GM10266 (cell line): ENCODE results near the gene QSOX1.
"Not testable (repeated sequence)": the region's sequence is repeated elsewhere in the genome, so short reads cannot be mapped to it uniquely, and the experiment has no call there.

ENCODE experiments used
- DNase-seq: peaks from one replicate; pipeline ENCODE4 v3.0.0; 2012; ENCODE audit errors: extremely low spot score
- CTCF ChIP-seq: IDR thresholded peaks from 2 replicates; pipeline ENCODE4 v1.5.1; 2012; ENCODE audit warnings: mild to moderate bottlenecking, low read depth; ENCODE audit not compliant: control insufficient read depth, insufficient read depth; ENCODE audit errors: missing control alignments

QSOX1 gene

GRCh38 chr1:180119837-180120236 lies 34.8 kb upstream of the QSOX1 start:
- TF ChIP-seq CTCF: no peak
- no peak for DNase-seq

- TF ChIP-seq CTCF: no peak
- DNase-seq: no peak
Observed at GRCh38 chr1:180123463-180123936, 31.2 kb upstream of the QSOX1 start.

GRCh38 chr1:180130651-180131050 lies 24.0 kb upstream of the QSOX1 start:
- TF ChIP-seq CTCF: no peak
- no peak for DNase-seq

GRCh38 chr1:180131510-180131909 lies 23.2 kb upstream of the QSOX1 start:
- DNase-seq: no peak
- no peak for TF ChIP-seq CTCF

- no peak for TF ChIP-seq CTCF
- DNase-seq: no peak
Observed at GRCh38 chr1:180133193-180133592, 21.5 kb upstream of the QSOX1 start.

- DNase-seq: not testable (repeated sequence)
Observed at GRCh38 chr1:180133688-180134087, 21.0 kb upstream of the QSOX1 start.

GRCh38 chr1:180135535-180135934 lies 19.1 kb upstream of the QSOX1 start:
- no peak for DNase-seq
- no peak for TF ChIP-seq CTCF

- TF ChIP-seq CTCF: no peak
- no peak for DNase-seq
Observed at GRCh38 chr1:180136331-180136967, 18.2 kb upstream of the QSOX1 start.
